GM21576 (cell line): ENCODE results near the gene CLDN1.
A peak's percentile ranks its signal among the peaks of the same experiment; 100 is the strongest.

Experiments
- ATAC-seq: cut with Tn5 transposase; IDR thresholded peaks from one replicate; pipeline ENCODE4 v1.9.1; 2021; ENCODE audit warnings: mild to moderate bottlenecking, moderate library complexity; ENCODE audit not compliant: unreplicated experiment

The CLDN1 gene, protein sequence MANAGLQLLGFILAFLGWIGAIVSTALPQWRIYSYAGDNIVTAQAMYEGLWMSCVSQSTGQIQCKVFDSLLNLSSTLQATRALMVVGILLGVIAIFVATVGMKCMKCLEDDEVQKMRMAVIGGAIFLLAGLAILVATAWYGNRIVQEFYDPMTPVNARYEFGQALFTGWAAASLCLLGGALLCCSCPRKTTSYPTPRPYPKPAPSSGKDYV

DNA sequence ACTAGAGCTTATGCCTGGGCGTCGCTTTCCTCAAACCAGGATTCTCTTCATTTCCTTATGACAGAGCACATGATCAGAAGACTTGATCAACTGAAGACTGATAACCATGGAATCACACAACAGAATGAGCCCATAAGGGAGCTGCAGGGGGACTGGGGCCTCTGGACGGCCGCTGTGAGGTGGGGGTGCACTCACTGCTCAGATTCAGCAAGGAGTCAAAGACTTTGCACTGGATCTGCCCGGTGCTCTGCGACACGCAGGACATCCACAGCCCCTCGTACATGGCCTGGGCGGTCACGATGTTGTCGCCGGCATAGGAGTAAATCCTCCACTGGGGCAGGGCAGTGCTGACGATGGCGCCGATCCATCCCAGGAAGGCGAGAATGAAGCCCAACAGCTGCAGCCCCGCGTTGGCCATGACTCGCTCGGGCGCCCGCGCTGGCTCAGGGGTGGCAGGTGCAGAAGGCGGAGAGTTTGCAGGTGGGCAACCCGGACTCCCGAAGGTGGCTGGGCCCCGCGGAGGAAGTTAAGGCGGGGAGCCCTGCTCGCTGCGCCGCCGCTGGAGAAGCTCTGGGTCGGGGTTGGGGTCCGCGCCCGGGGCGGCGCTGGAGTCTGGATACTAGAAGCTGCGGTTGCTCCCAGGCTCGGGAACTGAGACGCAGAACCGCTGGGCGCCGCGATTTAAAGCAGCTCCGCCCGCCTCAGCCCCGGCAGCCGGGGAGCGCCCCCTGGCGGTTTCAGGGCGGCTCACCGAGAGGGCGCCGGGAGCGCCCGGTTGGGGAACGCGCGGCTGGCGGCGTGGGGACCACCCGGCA, at the start of gene CLDN1:
TSS of gene CLDN1 (minus strand) at position 658 of the 815 bp plus-strand sequence. CDS start at position 418, 240 bp downstream.
- ATAC-seq: peak; percentile 93

DNA sequence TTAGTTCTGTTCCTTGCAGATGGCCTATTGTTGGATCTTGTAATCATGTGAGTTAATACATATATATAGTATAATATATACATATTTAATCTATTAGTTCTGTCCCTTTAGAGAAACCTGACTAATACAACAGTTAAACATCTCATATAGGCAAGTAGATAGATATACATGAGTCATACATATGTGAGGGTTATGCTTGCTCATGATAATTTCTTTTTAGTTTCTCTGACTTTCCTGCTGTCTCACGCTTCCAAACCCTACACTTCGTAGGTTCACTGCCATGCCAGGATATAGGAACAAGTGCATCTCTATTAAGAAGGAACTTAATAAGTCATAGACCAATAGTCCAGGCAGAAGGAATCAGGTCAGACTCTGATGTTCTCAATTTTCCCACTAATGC, 48.9 kb upstream of the CLDN1 start:
- no peak for ATAC-seq

DNA sequence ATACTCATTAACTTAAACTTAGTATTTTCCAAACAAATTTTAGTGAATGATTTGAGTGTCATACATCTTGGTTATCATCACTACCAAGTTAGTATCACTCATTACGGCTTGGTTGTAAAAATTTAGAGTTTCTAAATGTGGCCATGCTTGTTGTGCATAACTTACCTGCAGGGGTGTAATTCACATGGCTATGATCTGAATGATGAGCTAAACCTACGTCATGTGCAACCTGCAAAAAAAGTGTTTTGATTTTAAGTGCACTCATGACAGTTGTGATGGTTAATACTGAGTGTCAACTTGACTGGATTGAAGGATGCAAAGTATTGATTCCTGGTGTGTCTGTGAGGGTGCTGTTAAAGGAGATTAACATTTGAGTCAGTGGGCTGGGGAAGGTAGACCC, 48.1 kb upstream of the CLDN1 start:
- no peak for ATAC-seq

DNA sequence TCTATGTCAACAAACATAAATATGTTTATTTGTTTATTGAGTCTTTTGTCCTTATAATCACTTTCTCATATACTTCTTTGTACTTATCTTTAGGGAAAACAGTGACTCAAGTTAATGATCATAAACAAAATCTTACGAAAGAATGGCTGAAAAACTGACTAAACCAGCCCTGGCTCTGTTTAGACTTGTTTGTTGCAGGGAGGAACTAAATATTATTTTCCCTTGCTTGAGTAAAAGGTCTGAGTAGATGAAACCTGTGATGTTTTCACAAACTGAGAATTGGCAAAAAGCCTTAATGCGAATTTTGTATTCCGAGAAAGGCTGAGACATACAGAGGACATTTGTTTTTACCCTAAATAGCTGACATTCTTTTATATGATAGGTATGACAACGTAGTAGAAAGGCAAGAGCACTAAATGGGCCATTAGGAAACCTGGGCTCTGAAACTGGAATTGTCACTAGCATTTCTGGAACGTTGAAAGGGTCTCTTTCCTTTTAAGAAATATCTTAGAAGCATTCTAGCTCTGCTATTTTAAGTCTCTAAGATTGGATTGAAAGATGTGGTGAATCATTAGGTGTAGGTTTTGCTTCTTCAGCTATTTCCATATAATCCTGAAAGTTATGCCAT, 47.5 kb upstream of the CLDN1 start:
- ATAC-seq: no peak

DNA sequence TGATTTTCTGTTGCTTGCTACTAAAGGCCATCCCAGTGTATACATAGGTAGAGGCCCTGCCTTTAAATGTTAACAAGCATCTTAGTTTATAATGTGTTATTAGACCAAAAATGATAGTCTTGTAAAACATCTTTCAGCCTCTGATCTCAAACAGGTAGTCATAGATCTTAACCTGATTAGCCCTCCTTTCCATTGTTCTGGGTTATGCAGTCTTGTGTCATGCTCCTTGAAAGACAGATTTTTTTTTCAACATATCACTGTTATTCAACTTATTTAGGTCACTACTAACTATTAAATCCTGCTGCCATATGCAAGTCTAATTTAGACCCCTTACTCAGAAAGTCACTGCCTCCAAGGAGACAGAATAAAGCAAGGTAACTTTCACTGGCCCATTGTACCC, 46.6 kb upstream of the CLDN1 start:
- ATAC-seq: no peak

DNA sequence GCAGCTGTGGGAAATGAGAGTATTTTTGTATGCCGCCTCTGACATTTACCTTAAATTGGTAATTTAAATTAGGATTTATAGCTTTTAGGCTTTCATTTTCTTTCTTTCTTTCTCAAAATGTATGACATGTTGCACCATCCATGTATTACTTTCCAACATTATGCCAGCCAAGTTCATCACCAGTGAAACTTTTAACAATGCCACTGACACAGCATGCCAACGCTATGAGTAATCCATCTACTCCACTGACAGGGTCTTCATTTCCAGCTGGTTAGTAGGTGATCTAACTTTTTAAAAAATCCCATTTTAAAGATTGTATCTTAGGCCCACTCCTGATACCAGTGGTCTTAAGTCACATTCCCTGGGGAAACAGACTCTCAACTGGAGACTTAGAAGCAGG, 43.9 kb upstream of the CLDN1 start:
- ATAC-seq: no peak

DNA sequence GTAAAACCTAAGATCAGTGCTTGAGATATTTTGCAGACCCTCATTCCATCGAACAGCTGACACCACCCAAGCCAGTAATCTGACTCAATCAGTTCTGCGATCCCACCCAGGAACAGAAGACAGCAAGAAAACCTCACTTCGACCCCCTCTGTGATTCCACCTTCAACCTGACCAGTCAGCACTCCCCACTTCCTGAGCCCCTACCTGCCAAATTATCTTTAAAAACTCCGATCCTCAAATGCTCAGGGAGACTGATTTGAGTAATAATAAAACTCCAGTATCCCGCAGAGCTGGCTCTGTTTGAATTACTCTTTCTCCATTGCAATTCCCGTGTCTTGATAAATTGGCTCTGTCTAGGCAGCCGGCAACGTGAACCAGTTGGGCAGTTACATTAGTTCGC, 40.0 kb upstream of the CLDN1 start:
- no peak for ATAC-seq

DNA sequence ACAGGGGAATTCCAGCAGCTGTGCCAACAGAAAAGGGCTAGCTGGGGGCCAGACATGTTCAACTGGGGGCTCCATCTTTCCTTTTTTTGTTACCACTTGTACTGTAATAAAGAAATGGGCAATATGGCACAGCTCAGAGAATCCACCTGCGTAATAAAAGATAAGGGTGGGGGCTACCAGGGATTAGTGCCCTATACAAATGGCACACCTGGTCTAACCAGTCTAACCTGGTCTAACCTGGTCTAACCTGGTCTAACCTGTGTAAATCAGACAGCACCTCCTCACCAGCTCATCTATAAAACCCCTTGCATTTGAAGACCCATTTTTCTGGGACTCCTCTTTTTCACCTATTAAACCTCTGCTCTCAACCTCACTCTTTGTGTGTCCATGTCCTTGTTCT, 39.5 kb upstream of the CLDN1 start:
- ATAC-seq: no peak

DNA sequence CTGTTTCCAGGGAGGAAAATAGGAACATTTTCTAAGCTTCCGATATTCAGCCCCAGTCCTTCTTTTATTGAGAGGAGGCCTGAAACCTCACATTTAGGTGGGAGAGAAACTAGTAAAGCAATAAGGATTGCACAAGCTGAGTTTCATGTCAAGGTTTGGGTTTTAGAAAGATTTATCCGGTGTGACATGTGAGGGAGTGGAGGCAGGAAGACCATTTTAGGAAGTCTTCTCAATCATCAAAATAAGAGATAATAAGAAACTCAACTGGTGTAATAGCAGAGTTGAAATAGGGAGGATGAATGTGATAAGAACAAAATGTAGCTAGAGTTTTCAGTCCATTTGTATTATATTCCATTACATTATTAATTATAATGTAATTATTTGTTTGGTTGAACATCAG, 38.0 kb upstream of the CLDN1 start:
- ATAC-seq: no peak

DNA sequence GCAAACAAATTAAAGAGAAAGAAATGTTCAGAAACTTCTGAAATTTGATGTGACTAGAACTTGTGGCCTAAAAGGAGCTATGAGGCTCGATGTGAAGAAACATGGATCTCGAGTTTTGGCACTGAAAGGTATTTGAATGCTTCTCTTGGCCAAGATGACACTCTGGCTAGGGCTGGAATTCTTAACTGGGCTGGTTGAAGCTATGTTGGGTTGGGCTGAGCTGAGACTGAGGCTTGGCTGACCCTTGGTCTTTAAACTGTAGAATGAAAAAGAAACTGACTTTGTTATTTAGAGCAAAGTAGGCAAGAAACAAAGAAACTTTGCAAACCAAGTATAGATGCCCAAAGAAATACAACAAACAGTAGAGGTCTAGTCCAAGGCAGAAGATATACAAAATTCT, 37.6 kb upstream of the CLDN1 start:
- no peak for ATAC-seq

DNA sequence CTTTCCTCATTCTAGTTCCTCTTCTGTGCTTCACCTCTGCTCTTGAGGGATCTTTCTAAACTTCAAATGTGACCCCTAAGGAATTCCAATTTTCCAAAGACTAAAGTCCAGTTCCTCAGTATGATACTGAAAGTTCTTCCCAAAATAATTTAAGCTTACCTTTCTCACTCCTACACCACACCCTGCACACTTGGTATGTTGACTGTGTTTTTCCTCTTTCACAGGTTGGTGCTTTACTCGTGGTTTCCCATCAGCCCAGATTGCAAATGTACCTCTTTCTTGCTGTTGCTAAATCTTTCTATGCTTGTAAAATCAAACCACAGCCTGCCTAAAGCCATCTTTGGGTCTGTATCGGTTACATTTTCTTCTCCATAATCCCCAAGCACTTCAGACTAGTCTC, 35.2 kb upstream of the CLDN1 start:
- ATAC-seq: no peak

DNA sequence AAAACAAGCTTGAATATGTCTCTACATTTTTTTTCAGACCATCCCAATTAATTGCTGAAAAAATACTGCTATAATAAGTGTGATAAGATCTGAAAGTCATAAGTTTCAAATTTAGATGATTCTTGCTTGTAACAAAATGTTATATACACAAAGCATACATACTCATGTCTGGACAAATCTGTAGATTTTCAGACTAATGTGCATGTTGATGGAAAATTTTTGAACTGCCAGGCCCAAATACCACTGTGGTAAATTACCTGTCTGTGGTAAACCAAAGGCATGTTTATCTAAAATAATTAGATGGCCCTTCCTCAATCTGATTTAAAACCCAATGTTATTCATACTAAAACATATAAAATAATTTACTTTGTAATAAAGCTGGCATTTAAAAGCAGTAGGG, 34.0 kb upstream of the CLDN1 start:
- ATAC-seq: no peak

DNA sequence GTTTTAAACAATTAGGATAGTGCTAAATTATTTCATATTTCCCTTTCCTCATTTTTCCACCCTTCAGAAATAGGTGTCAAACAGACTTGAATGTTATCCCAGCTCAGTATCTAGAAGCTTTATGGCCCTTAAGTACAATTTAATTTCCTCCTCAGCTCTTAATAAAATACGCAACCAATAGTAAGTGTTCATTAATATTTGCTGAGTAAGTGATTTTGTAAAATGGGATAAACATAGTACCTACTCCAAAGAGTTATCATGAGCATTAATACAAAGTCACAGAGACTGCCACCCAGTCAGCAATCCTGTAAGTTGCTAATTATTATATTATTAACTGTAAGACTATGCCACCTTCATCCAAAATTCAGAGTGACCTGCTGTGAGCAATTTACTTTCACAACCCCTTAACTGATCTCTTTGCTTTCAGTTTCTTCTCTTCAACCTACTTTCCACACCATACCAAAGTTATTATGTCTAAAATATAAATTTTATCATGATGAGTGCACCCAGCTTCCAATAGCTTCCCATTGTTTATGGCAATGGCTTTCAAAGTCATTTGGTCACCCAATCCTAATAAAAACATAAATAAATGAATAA, 30.7 kb upstream of the CLDN1 start:
- ATAC-seq: no peak

DNA sequence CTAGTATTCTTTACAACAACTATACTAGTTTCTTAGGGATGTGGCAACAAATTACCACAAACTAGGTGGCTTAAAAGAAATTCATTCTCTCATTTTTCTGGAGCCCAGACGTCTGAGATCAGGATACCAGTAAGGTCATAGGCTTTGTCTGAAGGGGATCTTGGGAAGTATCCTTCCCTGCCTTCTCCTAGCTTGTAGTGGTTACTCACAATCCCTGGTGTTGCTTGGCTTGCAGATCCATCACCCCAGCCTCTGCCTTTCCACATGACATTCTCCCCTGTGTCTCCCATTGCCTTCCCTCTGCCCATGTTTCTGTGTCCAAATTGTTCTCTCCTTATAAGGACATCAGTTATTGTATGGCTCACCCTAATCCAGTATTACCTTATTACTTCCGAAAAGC, 24.3 kb upstream of the CLDN1 start:
- ATAC-seq: no peak

DNA sequence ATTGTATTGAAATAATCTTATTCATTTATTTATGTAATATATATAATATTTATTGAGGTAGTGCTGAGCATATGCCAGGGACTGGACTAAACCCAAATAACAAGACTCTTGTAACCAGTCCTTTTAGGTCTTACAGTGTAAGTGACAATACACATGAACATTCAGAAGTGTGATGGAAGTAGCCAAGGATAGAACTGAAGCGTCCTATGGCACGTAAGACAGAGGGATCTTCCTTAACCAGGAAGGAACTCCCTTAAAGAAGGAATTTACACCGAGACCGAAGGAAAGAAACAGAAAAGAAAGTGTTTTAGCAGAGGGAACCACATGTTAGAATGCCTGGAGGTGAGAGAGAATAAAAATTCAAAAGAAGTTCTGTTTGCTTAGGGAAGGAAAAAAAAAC, 23.6 kb upstream of the CLDN1 start:
- ATAC-seq: no peak

DNA sequence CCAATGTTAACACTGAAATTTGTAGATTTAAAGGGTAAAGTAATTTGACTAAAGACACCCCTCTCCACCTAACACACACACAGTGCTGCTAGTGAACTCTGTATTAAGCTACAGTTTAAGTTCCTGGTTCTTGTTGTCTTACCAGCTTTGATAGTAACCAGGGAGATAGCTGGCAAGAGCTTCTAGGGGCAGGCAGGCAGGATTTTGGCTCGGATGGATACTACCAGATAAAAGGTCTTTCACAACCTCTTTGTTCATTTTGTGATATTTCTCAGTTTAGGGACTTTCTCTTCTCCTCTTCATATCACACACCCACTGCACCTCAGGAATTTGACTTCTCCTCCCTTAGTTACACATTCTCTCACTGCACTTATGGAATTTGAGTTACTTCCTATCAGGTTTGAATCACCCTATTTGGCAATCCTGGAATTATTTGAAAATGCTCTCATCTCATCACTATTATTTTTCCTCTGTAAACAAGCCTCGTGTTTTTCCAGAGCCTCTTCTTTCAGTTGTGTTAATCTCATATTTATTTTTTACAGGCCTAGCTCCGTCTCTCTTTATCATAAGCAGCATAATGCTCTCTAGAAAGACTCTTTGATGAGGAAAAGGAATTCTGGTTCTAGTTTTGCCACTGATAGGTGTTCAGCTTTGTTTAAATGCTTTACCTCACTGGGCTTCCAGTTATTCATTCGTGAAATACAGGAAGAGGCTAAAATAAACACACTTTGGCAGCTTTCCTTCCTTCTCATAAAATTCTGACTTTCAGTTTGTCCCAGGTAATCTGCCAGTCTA, 23.0 kb upstream of the CLDN1 start:
- ATAC-seq: no peak

DNA sequence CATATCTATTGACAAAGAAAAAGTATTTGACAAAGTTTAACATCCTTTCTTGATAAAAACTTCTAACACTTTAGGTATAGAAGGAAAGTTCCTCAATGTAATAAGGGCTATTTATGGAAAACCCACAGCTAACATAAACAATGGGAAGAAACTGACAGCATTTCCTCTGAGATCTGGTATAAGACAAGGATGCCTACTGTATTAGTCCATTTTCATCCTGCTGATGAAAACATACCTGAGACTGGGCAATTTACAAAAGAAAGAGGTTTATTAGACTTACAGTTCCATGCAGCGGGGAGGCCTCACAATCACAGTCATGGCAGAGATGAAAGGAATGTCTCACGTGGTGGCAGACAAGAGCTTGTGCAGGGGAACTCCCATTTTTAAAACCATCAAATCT, 17.8 kb upstream of the CLDN1 start:
- no peak for ATAC-seq

DNA sequence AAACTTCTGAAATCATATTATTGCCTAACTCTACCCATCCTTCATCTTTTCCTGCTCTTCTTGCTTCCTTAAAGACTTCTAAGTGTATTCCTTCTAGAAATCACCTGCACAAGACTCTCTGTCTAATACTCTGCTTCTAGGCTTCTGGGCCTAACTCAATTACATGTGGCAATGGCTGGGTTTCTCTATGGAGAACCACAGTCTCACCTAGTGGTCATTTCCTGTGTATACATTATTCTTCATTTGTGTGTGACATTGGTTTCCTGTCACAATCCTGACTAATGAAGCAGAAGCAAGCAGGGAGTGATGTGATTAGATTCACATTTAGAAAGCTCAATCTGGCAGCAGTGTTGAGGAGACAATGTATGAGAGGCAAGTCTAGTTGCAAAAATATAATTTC, 16.9 kb upstream of the CLDN1 start:
- peak; percentile 75 for ATAC-seq

DNA sequence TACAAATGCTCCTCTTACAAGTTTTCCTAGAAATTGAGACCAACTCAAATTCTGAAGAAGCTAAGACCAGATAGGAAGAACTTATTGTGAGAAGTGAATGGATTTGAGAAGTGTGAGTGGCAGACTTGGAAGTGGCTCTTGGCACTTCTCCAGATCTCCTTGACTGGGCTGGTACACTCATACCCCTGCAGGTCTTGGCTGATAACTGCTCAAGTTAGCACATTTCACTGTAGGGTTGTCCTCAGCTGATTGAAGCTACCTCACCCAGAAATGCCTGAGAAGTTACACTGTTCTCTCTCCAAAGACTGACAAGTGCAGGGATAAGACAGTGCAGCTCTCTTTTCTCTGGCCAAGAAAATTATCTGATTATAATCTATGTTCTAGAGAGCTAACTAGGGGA, 16.5 kb upstream of the CLDN1 start:
- ATAC-seq: no peak

DNA sequence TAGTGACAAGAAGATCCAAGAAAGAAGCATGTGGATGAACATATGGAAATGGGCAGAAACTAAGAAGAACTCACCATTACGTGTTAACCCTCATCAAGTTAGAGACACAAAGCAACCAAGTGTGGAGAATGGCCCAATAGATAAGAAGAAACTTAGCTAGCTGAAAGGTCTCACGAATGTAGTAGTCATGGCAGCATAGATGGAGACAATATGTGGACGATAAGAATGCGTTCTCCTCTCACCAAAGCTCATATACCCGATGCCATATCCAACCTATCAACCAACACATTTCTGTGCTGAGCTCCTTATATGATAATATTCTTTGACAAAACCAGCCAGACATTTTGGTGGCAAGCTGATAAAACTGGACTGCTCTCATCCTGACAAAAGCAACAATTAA, 15.1 kb upstream of the CLDN1 start:
- ATAC-seq: no peak
